GM21576 (cell line): ENCODE data around the gene C1orf35.

Experiments
- ATAC-seq: cut with Tn5 transposase; IDR thresholded peaks from one replicate; pipeline ENCODE4 v1.9.1; 2021; ENCODE audit warnings: mild to moderate bottlenecking, moderate library complexity; ENCODE audit not compliant: unreplicated experiment

Gene C1orf35

GRCh38 chr1:228102791-228103620, at the start of gene C1orf35:
Gene C1orf35, minus strand, starts transcription at chr1:228103325. Its CDS starts 98 bp downstream, at chr1:228103227.
- ATAC-seq: peak; percentile 60

DNA sequence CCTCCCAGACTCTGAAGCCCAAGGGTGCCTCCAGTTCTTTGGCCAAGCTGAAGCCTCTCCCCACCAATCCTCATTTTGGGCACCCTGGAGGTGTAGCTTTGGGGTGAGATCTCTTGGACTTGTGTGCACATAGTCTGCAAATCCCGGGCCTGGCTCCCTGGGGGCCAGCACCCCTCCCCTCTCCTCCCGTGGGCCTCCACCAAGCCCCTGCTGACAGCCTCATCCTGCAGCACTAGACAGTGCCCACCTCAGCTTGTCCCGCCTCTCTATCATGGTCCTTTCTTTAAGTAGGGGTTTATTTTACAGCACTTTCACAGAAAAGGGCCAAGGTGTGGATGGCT, 49.8 kb upstream of the C1orf35 start:
- ATAC-seq: no peak

GRCh38 chr1:228152097-228152917, 49.2 kb upstream of the C1orf35 start:
- no peak for ATAC-seq

- ATAC-seq: no peak
Observed at GRCh38 chr1:228151180-228151925, 48.2 kb upstream of the C1orf35 start.

DNA sequence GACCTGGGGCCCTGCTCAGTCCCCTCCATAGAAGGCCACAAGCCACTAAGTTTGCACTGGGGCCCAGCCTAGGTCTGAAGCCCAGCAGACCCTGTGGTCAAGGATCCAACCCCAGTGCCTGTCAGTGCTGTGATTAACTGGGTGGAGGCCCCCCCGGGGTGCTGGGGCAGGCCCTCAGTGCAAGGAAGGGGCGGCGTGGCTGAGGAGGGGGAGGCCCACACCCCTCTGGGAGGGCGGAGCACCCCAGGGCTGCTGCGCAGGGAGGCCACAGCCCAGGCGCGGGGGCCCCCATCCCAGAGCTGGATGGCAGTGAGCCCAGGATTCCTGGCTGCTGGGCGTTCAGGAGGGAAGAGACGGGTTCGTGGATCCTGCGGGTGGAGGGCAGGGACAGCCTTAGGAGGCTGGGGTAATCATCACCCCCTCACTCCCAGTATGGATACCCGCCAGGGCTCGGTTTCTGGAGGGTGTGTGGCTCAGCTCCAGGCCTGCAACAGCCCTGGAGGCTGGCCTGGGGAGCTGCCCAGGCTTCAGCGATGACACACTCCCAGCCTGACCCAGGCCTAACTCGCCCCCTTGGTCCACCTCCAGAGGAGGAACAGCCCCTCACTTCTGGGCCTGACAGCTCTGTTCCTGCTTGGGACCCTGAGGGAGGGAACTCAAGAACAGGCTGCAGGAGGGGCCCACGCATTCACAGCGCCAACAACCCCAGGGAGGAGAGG, 47.5 kb upstream of the C1orf35 start:
- no peak for ATAC-seq

DNA sequence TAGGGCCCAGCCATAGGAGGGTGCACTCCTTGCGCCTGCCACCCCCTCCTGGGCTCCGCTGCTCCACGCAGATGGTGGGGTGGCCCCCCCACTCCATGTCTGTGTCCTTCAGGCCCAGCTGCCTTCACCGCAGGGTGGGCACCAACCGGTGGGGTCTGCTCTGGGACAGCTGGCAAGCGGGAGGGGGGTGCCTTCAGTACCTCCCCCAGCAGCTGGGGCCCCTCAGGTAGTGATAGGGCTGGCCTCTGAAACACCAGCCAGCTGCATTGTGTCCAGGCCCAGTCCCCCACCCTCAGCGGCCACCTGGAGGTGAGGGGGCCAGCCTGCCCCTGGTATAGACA, 47.0 kb upstream of the C1orf35 start:
- no peak for ATAC-seq

DNA sequence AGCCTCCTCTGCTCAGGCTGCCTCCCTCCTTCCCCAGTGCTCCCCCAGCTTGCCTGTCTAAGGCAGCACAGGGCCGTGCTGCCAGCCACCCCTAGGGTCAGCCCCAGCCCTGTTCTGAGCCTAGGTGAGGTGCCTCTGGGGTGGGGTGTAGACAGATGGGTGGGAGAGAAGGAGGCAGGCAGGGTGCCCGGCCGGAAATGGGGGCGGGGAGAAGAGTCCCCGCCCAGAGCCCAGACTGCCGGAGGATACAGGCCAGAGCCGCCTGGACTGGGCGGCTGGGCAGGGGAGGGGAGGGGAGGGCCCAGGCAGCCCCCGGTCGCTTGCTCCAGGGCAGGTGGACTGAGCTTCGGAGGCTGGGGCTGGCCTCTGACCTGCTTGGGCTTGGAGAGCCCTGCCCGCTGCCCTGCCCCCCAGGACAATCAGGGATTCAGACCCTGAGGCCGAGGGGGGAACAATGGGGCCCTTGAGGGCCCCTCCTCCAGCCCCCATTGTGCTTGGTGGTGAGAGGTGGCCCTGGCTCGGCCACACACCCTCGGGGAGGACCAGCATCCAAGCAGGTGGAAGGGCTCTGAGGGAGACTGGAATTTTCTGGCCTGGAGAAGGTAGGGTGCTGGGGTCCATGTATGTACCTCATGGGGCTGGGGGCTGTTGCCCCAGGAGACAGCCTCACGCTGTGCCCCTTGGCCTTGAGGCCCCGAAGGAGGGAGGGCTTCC, 46.4 kb upstream of the C1orf35 start, which contains the start of gene GJC2:
TSS of gene GJC2 (plus strand) at position 525 of the 714 bp plus-strand sequence. CDS start 7,829 bp downstream, outside the sequence.
- no peak for ATAC-seq

- ATAC-seq: no peak
Observed at GRCh38 chr1:228148935-228149405, 45.8 kb upstream of the C1orf35 start.

- no peak for ATAC-seq
Observed at GRCh38 chr1:228148196-228148861, 45.2 kb upstream of the C1orf35 start.

- no peak for ATAC-seq
Observed at GRCh38 chr1:228147768-228148167, 44.6 kb upstream of the C1orf35 start.

GRCh38 chr1:228147151-228147693, 44.1 kb upstream of the C1orf35 start:
- no peak for ATAC-seq

DNA sequence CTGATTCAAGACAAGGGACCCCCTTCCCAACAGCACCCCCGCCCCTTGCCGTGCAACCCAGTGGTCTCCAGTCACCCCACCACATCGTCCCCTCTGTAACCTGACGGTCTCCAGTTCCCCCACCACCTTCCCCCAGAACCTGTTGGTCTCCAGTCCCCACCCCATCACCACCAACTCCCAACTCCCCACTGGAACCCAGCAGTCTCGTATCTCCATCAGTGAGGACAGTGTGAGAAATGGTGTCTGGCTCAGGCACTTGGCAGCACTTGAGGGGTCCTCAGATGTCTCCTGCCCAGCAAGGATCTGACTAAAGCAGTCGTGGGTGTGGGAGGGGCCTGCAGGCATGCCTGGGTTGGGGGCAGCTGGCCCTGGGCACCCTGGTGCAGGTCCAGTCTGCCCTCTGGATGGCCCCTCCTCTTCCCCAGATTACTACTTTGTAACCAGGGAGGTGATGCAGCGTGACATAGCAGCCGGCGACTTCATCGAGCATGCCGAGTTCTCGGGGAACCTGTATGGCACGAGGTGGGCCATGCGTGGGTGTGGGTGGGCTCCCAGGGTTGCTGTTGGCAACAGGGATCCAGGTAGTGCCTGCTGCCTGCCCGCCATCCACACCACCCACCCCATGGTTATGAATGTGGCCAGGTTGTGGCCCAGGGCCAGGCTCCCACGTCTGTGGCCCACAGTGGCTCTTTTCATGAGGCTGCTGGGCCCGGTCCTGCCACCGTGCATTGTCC, 43.5 kb upstream of the C1orf35 start:
- ATAC-seq: no peak

- no peak for ATAC-seq
Observed at GRCh38 chr1:228145463-228146416, 42.6 kb upstream of the C1orf35 start.

DNA sequence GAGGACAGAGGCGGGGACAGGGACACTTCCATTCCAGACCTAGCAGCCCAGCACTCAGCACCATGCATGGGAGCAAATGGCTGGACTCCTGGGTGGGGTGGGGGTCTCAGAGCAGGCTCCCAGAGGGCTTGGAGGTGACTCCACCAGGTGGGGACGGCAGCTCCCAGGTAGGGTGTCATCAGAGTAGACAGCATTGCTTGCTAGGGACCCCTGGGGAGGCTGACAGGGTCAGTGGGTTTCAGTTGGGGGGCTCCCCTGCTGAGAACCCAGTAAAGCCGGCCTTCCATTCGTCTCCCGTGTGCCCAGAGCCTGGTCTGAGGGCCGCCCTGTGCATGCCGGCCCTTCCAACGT, 41.8 kb upstream of the C1orf35 start:
- no peak for ATAC-seq

GRCh38 chr1:228144193-228144992, 41.3 kb upstream of the C1orf35 start:
- ATAC-seq: no peak

- no peak for ATAC-seq
Observed at GRCh38 chr1:228143480-228144192, 40.5 kb upstream of the C1orf35 start.
